Measurements from ENCODE around the gene DCP1B. TPM values are rescaled to one million over a fixed set of nuclear protein-coding genes. Genes with fewer than 3 reads are reported as not detected.
A peak's percentile ranks its signal among the peaks of the same experiment; 100 is the strongest.

Gene DCP1B
- total and polyA plus RNA-seq, 10 donors: 5.5 to 20.8 (median 13.8) TPM

- peak; percentile 74 for DNase-seq
- Histone ChIP-seq H3K4me1 (peaks cover 9 to 47% (median 22%) of the 10 kb centered on the region in 6 donors), H3K36me3 (peaks cover 0 to 21% (median 11%) of the 10 kb centered on the region in 6 donors), H3K9me3 (no peaks in the 10 kb centered on the region), H3K27ac (no peak overlapping the region), H3K4me3 (no peak overlapping the region), H3K27me3 (replicated peaks in 1 of 7) (peaks cover 0 to 14% (median 0%) of the 10 kb centered on the region in 7 donors)
- TF ChIP-seq POLR2AphosphoS5 (IDR thresholded peaks at IDR 0.05) (peak in 1 of 3 donors; percentile 47), CTCF (IDR thresholded peaks at IDR 0.05 in 8 of 11, conservative IDR thresholded peaks at IDR 0.05 in 3 of 11) (no peak)
- intact Hi-C loops (cut with DNase I; ENCODE audit: low total_unique reads): no loop called here
- 59 to 76% (median 68%) methylated on average over 12 to 16 of the region's 16 CpGs for WGBS, 5 donors
These were observed 70.8 kb downstream of the DCP1B start for GRCh38 chr12:1933342-1934051.

GRCh38 chr12:1932264-1932777 is 71.9 kb downstream of the DCP1B start:
- H3K4me1 ChIP-seq: peaks cover 9 to 47% (median 22%) of the 10 kb centered on the region in 6 donors
- peak; percentile 70 for DNase-seq
- intact Hi-C loops (cut with DNase I; ENCODE audit: low total_unique reads): no loop called here

GRCh38 chr12:1931642-1932041 is 72.6 kb downstream of the DCP1B start:
- H3K27ac ChIP-seq: no peak overlapping the region
- no peak overlapping the region for H3K4me3 ChIP-seq
- H3K4me1 ChIP-seq: peaks cover 9 to 47% (median 22%) of the 10 kb centered on the region in 6 donors
- no peaks in the 10 kb centered on the region for H3K9me3 ChIP-seq
- H3K36me3 ChIP-seq: peaks cover 0 to 4% (median 0%) of the 10 kb centered on the region in 6 donors
- TF ChIP-seq CTCF (IDR thresholded peaks at IDR 0.05 in 8 of 11, conservative IDR thresholded peaks at IDR 0.05 in 3 of 11) (no peak), POLR2A (IDR thresholded peaks at IDR 0.05) (no peak), POLR2AphosphoS5 (IDR thresholded peaks at IDR 0.05) (no peak)
- peaks cover 0 to 16% (median 0%) of the 10 kb centered on the region in 7 donors for H3K27me3 ChIP-seq (replicated peaks in 1 of 7)
- DNase-seq: no peak
- 86 to 96% (median 94%) methylated on average over 9 of the region's 9 CpGs for WGBS, 5 donors
- intact Hi-C loops (cut with DNase I; ENCODE audit: low total_unique reads): no loop called here

More at GRCh38 chr12:1932264-1932777, 71.9 kb downstream of the DCP1B start:
- H3K4me3 ChIP-seq: no peak overlapping the region
- TF ChIP-seq CTCF (IDR thresholded peaks at IDR 0.05 in 8 of 11, conservative IDR thresholded peaks at IDR 0.05 in 3 of 11) (no peak), POLR2AphosphoS5 (IDR thresholded peaks at IDR 0.05) (peak in 2 of 3 donors; percentile 17 to 29)
- H3K27me3 ChIP-seq (replicated peaks in 1 of 7): peaks cover 0 to 16% (median 0%) of the 10 kb centered on the region in 7 donors
- H3K27ac ChIP-seq: no peak overlapping the region
- 32 to 44% (median 36%) methylated on average over 16 of the region's 16 CpGs for WGBS, 5 donors
- H3K36me3 ChIP-seq: peaks cover 0 to 10% (median 1%) of the 10 kb centered on the region in 6 donors
- no peaks in the 10 kb centered on the region for H3K9me3 ChIP-seq
